Measurements from ENCODE around the gene SDR42E2.

DNA sequence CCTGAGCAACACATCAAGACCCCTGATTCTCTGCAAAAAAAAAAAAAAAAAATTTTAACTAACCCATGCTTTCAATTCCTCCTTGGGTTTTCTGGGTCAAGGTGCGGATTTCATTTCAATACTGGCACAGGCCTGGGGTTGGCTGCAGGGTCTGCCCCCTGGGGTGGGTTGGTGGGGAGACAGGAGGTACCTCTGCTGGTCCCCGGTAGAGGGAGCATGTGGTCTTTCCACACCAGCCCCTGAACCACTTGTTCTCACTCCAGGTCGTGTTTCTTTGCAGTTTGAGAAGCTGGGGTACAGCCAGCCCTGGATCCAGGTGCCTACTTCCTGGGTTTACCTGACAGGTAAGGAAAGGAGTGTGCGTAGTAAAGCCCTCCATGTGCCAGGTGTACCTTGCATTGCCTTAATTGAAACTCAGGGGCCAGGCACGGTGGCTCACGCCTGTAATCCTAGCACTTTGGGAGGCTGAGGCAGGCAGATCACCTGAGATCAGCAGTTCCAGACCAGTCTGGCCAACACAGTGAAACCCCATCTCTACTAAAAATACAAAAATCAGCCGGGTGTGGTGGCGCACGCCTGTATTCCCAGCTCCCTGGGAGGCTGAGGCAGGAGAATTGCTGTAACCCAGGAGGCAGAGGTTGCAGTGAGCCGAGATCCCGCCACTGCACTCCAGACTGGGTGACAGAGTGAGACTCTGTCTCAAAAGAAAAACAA lies 21.8 kb downstream of the SDR42E2 start:
- TF ChIP-seq, protein P1, sequence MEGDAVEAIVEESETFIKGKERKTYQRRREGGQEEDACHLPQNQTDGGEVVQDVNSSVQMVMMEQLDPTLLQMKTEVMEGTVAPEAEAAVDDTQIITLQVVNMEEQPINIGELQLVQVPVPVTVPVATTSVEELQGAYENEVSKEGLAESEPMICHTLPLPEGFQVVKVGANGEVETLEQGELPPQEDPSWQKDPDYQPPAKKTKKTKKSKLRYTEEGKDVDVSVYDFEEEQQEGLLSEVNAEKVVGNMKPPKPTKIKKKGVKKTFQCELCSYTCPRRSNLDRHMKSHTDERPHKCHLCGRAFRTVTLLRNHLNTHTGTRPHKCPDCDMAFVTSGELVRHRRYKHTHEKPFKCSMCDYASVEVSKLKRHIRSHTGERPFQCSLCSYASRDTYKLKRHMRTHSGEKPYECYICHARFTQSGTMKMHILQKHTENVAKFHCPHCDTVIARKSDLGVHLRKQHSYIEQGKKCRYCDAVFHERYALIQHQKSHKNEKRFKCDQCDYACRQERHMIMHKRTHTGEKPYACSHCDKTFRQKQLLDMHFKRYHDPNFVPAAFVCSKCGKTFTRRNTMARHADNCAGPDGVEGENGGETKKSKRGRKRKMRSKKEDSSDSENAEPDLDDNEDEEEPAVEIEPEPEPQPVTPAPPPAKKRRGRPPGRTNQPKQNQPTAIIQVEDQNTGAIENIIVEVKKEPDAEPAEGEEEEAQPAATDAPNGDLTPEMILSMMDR (conservative IDR thresholded peaks at IDR 0.05; ENCODE audit: low read length) = peak; percentile 70
- TF ChIP-seq EZH2phosphoT487 (IDR thresholded peaks at IDR 0.05; ENCODE audit: borderline replicate concordance, low read depth, low read length) = no peak
